Adrenal gland (tissue), 5 donors: ENCODE measurements around the gene NMRAL1.

Source experiments
- POLR2A ChIP-seq, 2 donors: fragments of 450-650 bp; IDR thresholded peaks; one replicate each; pipeline ENCODE4 v1.6.1; 2017; ENCODE audit warnings: antibody characterized with exemption in 2 of 2, mild to moderate bottlenecking in 2 of 2, moderate library complexity in 1 of 2
- TF ChIP-seq, protein P1 (sequence below), 6 experiments: fragments of 450-650 bp in 4 of 6; fragments of 200-600 bp in 2 of 6; sonication (generic) in 1 of 6; IDR thresholded peaks; 1 replicate in 5 of 6; 2 replicates in 1 of 6; pipeline versions ENCODE4 v1.5.1 to v1.8.0; 2016 to 2021; ENCODE audit warnings: antibody characterized with exemption in 6 of 6, mild to moderate bottlenecking in 2 of 6, moderate library complexity in 1 of 6
- donor health status: DM: no; HTN: no; CAD: no.

DNA sequence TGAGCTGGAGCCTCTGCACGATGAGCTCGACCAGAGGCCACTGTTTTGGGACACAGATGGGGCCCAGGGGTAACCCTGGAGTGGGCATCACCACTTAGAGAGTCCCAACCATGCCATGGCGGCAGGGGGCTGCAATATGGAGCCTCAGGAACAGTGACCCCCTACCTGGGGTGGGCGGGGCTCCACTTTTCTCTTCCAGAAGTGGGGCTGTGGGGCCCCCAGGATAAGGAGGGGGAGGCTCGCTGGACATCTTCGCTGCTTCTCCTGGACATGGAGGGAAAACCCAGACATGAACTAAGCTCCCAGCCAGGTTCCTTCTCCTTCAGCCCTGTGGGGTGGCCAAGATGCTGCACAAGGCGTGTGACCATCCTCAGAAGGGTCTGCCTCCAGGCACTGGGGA lies 39.5 kb upstream of the NMRAL1 start:
- TF ChIP-seq, protein P1, sequence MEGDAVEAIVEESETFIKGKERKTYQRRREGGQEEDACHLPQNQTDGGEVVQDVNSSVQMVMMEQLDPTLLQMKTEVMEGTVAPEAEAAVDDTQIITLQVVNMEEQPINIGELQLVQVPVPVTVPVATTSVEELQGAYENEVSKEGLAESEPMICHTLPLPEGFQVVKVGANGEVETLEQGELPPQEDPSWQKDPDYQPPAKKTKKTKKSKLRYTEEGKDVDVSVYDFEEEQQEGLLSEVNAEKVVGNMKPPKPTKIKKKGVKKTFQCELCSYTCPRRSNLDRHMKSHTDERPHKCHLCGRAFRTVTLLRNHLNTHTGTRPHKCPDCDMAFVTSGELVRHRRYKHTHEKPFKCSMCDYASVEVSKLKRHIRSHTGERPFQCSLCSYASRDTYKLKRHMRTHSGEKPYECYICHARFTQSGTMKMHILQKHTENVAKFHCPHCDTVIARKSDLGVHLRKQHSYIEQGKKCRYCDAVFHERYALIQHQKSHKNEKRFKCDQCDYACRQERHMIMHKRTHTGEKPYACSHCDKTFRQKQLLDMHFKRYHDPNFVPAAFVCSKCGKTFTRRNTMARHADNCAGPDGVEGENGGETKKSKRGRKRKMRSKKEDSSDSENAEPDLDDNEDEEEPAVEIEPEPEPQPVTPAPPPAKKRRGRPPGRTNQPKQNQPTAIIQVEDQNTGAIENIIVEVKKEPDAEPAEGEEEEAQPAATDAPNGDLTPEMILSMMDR (IDR thresholded peaks at IDR 0.05): no peak
- TF ChIP-seq POLR2A (IDR thresholded peaks at IDR 0.05): no peak
